ENCODE data around the gene BAIAP3.

The BAIAP3 gene

DNA sequence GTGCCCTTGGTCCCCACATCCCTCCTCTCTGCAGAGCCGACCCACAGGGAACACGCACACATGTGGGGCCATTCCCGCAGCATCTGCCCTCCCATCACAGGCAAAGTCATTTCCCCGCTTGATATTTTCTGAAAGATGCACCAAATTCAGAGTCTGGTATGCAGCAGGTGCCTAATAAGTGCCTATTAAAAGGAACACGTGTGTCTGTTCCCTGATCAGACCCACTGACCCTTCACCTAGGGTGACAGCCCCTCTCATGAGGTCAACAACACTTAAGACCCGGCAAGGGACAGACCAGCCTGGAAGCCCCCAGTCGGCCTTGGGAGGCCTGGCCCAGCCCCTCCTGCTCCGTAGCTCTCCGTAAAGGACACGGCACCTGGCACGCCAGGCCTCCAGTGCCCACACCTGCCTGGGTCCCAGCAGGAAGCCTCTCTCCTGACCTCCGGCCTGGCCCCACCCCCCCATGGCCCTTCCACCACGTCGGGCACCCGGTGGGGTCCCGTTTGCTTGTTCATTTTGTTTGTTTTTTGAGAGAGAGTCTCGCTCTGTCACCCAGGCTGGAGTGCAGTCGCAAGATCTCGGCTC, 61.0 kb downstream of the BAIAP3 start:
- DNase-seq (ENCODE audit: low read depth in 2 of 2): no peak

DNA sequence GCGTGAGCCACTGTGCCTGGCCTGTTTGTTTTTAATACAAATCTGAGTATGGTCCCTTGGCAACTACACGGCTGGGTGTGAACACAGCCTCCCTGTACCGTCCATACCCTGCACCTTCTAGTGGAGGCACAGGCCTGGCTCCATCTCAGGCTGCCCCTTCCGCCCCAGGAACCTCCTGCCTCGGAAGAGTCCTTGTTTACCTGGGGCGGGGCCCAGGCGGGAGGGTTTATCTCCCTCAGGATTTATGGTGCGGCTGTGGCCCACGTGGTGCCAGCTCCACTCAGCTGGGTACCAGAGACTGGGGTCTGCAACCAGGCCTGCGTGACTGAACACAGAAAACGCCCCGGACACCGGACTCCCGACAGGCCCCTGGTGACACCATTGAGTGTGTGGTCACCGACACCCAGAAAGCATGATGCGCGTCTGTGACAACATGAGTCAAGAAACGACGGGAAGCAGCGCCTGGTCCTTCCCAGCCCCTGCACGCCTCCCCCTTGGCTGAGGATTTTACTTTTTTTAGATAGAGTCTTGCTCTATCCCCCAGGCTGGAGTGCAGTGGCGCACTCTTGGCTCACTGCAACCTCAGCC, 62.1 kb downstream of the BAIAP3 start:
- DNase-seq (ENCODE audit: low read depth in 2 of 2): no peak

DNA sequence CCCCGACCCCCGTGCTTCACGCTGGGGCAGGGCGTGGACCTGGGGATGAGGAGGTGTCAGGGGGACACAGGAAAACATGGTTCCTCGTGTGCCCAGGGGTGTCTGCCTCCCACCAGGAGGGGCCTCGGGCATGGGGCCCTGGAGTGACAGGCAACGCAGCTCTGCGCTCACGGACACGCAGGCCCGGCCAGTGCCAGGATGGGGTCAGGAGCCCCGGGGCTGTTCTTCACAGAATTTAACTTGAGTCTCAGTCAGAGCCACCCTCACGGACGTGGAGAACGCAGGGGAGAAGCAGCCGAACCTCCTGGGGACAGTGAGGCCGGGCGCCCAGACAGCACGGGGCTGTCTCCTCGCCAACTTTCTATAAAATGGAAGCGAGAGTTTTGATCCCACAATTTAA, 64.3 kb downstream of the BAIAP3 start:
- DNase-seq (ENCODE audit: low read depth in 2 of 2): no peak

DNA sequence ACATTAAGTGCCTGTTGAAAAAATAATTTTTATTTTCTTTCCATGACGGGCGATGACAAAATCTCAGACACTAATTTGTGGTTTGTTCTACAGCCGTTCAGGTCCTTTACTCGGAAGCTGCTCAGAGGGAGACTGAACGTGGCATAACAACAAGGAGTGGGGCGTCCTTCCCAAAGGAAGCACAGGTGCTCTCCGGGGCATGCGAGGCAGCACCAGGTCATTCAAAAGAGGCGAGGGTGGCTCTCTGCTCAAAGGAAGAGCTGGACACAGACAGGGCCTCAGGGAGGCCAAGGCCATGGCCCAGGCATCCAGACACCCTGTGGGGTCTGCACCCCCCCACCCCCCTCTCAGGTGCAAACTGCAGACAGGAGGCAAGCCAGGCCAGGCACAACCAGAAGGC, 64.9 kb downstream of the BAIAP3 start:
- no peak for DNase-seq (ENCODE audit: low read depth in 2 of 2)

All from stimulated activated CD8-positive, alpha-beta memory T cell treated with anti-CD3 and anti-CD28 coated beads, Interleukin-2, amount 100 ng/mL, for 1 hour (primary cell).